GM12864 (cell line): ENCODE results near the gene CHN2.
"Not testable (repeated sequence)": the region's sequence is repeated elsewhere in the genome, so short reads cannot be mapped to it uniquely, and the experiment has no call there.

Experiments
- DNase-seq: peaks from one replicate; pipeline ENCODE4 v3.0.0-alpha.2; 2011; ENCODE audit warnings: low read depth
- H3K4me3 ChIP-seq: 2 replicates; pipeline ENCODE4 v1.5.1; 2011; ENCODE audit warnings: mild to moderate bottlenecking, low read depth, low read length, control low read depth
- TF ChIP-seq, protein P1 (sequence below): IDR thresholded peaks from 2 replicates; pipeline ENCODE4 v1.5.1; 2011; ENCODE audit warnings: low read depth, mild to moderate bottlenecking, moderate library complexity, low read length, control low read depth, inconsistent platforms; ENCODE audit errors: missing control alignments

CHN2 gene

DNA sequence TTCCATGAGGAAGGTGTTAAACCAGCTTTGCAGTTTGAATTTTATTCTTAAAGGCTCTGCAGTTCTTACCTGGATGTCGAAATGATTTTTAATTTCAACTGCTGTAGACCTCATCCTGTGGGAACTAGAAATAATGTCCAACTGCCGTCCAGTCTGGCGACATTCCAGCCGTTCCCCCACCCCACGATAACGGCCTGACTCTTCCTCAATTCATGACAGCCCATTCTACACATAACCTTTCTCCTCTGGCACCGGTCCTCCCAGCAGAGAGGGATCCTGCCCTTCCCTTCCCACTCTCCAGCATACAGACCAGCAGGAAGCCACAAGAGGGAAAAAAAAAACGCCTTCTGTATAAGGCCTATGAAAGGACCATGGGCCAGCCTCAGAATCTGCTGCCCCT lies 317.3 kb downstream of the CHN2 start:
- TF ChIP-seq, protein P1, sequence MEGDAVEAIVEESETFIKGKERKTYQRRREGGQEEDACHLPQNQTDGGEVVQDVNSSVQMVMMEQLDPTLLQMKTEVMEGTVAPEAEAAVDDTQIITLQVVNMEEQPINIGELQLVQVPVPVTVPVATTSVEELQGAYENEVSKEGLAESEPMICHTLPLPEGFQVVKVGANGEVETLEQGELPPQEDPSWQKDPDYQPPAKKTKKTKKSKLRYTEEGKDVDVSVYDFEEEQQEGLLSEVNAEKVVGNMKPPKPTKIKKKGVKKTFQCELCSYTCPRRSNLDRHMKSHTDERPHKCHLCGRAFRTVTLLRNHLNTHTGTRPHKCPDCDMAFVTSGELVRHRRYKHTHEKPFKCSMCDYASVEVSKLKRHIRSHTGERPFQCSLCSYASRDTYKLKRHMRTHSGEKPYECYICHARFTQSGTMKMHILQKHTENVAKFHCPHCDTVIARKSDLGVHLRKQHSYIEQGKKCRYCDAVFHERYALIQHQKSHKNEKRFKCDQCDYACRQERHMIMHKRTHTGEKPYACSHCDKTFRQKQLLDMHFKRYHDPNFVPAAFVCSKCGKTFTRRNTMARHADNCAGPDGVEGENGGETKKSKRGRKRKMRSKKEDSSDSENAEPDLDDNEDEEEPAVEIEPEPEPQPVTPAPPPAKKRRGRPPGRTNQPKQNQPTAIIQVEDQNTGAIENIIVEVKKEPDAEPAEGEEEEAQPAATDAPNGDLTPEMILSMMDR = no peak
- no peak for DNase-seq
- H3K4me3 ChIP-seq = no peak overlapping the region

DNA sequence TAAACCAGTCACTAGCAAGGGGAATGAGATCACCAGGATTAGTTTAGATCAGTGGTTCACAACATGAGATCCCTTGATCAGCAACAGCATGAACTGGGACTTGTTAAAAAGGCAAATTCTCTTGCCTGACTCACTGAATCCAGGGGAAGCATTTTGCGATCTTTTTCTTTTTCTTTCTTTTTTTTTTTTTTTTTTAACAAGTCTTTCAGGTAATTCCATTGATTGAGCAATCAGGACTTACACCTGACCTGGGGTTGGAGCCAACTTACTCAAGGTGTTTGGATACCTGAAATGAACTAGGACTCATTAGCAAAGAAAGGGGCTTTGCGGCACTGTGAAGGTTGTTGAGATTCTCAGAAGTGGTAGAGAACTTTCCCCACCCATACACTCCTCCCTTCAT lies 321.9 kb downstream of the CHN2 start:
- no peak overlapping the region for H3K4me3 ChIP-seq
- DNase-seq = no peak
- TF ChIP-seq, protein P1 = no peak

DNA sequence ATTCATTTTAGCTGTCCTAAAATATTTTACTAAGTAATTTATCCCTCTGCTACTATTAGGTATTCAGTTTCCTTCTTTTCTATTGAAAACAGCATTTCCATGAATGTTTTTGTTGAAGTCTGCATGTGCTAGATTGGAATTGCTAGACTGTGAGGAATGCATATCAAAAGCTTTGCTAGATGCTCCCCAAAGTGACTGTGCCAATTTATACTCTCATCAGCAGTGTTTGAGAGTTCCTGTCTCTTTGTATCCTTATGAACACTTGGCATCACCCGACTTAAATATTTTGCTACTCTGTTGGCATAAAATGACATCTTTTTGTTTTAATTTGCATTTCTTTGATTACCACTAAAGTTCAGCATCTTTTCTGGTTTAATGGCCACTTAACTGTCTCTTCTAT lies 324.0 kb downstream of the CHN2 start:
- TF ChIP-seq, protein P1 = no peak
- H3K4me3 ChIP-seq = no peak overlapping the region
- DNase-seq = no peak

DNA sequence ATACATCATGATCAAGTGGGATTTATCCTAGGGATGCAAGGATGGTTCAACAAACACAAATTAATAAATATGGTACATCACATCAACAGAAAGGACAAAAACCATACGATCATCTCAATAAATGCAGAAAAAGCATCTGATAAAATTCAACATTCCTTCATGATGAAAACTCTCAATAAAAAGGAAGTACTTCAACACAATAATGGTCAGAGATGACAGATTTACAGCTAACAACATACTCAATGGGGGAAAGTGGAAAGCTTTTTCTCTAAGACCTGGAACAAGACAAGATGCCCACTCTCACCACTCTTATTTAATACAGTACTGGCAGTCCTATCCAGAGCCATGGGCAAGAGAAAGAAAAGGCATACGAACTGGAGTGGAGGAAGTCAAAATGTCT lies 329.2 kb downstream of the CHN2 start:
- DNase-seq = no peak
- H3K4me3 ChIP-seq = no peak overlapping the region
- TF ChIP-seq, protein P1 = no peak

DNA sequence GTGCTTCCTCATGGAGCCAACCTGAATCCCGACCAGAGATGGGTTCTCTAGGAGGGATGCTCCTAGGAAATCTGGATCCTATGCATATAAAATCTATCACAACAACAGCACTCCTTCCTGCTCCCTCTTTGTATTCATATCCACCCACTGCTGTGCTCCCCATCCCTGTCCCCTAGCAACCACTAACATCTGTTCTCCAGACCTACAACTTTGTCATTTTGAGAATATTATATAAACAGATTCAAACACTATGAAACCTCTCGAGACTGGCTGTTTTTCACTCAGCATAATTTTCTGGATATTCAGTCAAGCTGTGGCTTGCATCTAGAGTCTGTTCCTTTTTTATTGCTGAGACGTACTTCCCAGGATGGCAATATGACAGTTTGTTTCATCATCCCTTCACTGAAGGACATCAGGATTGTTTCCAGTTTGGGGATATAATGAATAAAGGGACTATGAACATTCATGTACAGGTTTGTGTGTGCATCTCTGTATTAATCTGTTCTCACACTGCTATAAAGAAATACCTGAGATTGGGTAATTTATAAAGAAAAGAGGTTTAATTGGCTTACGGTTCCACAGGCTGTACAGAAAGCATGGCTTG lies 333.0 kb downstream of the CHN2 start:
- no peak for DNase-seq
- H3K4me3 ChIP-seq = no peak overlapping the region
- TF ChIP-seq, protein P1 = no peak

DNA sequence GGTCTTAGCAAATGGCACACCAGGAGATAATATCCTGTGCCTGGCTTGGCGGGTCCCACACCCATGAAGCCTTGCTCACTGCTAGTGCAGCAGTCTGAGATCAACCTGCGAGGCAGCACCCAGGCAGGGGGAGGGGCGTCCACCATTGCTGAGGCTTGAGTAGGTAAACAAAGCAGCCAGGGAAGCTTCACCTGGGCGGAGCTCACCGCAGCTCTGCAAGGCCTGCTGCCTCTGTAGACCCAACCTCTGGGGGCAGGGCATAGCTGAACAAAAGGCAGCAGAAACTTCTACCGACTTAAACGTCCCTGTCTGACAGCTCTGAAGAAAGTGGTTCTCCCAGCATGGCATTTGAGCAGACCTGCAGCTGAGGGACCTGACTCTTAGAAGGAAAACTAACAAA lies 334.0 kb downstream of the CHN2 start:
- DNase-seq, H3K4me3 ChIP-seq: not testable (repeated sequence)
